ENCODE data around the gene MRPL55.

Gene MRPL55

GRCh38 chr1:228147151-228147693, 38.1 kb upstream of the MRPL55 start:
- DNase-seq, result no peak

- no peak for DNase-seq
Observed at GRCh38 chr1:228146417-228147150, 37.5 kb upstream of the MRPL55 start.

GRCh38 chr1:228145463-228146416, 36.6 kb upstream of the MRPL55 start:
- no peak for DNase-seq

- DNase-seq, result no peak
Observed at GRCh38 chr1:228144993-228145343, 35.9 kb upstream of the MRPL55 start.

GRCh38 chr1:228144193-228144992, 35.3 kb upstream of the MRPL55 start:
- no peak for DNase-seq

GRCh38 chr1:228143480-228144192, 34.5 kb upstream of the MRPL55 start:
- DNase-seq, result no peak

GRCh38 chr1:228142701-228143136, 33.6 kb upstream of the MRPL55 start:
- DNase-seq, result no peak

- no peak for DNase-seq
Observed at GRCh38 chr1:228142155-228142691, 33.1 kb upstream of the MRPL55 start.

- peak in 1 of 2 experiments; percentile 2 for DNase-seq
Observed at GRCh38 chr1:228141226-228142044, 32.3 kb upstream of the MRPL55 start.

GRCh38 chr1:228140724-228141225, 31.7 kb upstream of the MRPL55 start:
- DNase-seq, result no peak

GRCh38 chr1:228139931-228140723, 31.0 kb upstream of the MRPL55 start, which contains the start of gene GUK1:
Gene GUK1 (plus strand): TSS chr1:228140279. CDS start chr1:228140303, 24 bp downstream.
- DNase-seq, result peak; percentile 98 to 99

- no peak for DNase-seq
Observed at GRCh38 chr1:228139406-228139930, 30.4 kb upstream of the MRPL55 start.

GRCh38 chr1:228136901-228137300, 27.8 kb upstream of the MRPL55 start:
- DNase-seq, result no peak

- no peak for DNase-seq
Observed at GRCh38 chr1:228134591-228134990, 25.5 kb upstream of the MRPL55 start.

- DNase-seq, result no peak
Observed at GRCh38 chr1:228131766-228132165, 22.7 kb upstream of the MRPL55 start.

- no peak for DNase-seq
Observed at GRCh38 chr1:228125185-228125584, 16.1 kb upstream of the MRPL55 start.

GRCh38 chr1:228123505-228123904, 14.4 kb upstream of the MRPL55 start:
- DNase-seq, result no peak

- no peak for DNase-seq
Observed at GRCh38 chr1:228122921-228123441, 13.9 kb upstream of the MRPL55 start.

- DNase-seq, result no peak
Observed at GRCh38 chr1:228120857-228121489, 11.9 kb upstream of the MRPL55 start.

All from AML-193 (cell line).